Measurements from ENCODE around the gene TNPO1.

Gene TNPO1

DNA sequence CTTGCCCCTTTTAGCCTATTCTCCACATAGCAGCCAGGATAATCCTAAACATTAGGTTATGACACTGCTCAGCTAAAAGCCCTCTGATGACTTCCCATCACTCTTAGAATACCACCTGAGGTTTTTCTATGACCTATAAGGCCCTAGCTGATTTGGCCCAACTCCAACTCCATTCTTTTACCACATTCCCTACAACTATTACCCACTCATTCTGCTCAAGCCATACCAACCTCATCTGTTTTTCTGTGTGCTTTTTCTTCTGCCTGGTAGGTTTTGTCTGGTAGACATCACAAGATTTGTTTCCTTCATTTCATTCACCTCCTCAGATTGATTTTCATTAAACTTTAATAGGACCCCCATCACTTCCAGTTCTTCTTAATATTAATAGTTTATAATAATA, 126.8 kb downstream of the TNPO1 start:
- H3K9me3 ChIP-seq (ENCODE audit: low read length): no peaks in the 10 kb centered on the region
- no peak overlapping the region for H2AFZ ChIP-seq (ENCODE audit: low read length)
- H3F3A ChIP-seq (ENCODE audit: insufficient read depth, low read length): no peaks in the 10 kb centered on the region
- H3K9me2 ChIP-seq (ENCODE audit: low read depth, low read length): no peaks in the 10 kb centered on the region
- H3K4me1 ChIP-seq (ENCODE audit: insufficient read depth, low read length, severe bottlenecking): no peaks in the 10 kb centered on the region
- H3K27ac ChIP-seq (ENCODE audit: low read depth, low read length, poor library complexity, severe bottlenecking): no peak overlapping the region
- no peak overlapping the region for H3K4me3 ChIP-seq (ENCODE audit: low read depth, low read length, poor library complexity, severe bottlenecking)
- no peak overlapping the region for H3K4me2 ChIP-seq (ENCODE audit: low read length)
- H3K36me3 ChIP-seq (ENCODE audit: insufficient read depth, low read length): no peaks in the 10 kb centered on the region
- H3K9ac ChIP-seq (ENCODE audit: low read length): no peak overlapping the region
- no peaks in the 10 kb centered on the region for H3K27me3 ChIP-seq (ENCODE audit: insufficient read depth, low read length)
- TF ChIP-seq EZH2 (IDR thresholded peaks at IDR 0.05; ENCODE audit: borderline replicate concordance, low read length): no peak
- TF ChIP-seq, protein P1, sequence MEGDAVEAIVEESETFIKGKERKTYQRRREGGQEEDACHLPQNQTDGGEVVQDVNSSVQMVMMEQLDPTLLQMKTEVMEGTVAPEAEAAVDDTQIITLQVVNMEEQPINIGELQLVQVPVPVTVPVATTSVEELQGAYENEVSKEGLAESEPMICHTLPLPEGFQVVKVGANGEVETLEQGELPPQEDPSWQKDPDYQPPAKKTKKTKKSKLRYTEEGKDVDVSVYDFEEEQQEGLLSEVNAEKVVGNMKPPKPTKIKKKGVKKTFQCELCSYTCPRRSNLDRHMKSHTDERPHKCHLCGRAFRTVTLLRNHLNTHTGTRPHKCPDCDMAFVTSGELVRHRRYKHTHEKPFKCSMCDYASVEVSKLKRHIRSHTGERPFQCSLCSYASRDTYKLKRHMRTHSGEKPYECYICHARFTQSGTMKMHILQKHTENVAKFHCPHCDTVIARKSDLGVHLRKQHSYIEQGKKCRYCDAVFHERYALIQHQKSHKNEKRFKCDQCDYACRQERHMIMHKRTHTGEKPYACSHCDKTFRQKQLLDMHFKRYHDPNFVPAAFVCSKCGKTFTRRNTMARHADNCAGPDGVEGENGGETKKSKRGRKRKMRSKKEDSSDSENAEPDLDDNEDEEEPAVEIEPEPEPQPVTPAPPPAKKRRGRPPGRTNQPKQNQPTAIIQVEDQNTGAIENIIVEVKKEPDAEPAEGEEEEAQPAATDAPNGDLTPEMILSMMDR (IDR thresholded peaks at IDR 0.05; ENCODE audit: low read length): no peak
- H3K79me2 ChIP-seq (ENCODE audit: insufficient read depth, low read length): no peaks in the 10 kb centered on the region
- no peaks in the 10 kb centered on the region for H4K20me1 ChIP-seq (ENCODE audit: insufficient read depth, low read length)

DNA sequence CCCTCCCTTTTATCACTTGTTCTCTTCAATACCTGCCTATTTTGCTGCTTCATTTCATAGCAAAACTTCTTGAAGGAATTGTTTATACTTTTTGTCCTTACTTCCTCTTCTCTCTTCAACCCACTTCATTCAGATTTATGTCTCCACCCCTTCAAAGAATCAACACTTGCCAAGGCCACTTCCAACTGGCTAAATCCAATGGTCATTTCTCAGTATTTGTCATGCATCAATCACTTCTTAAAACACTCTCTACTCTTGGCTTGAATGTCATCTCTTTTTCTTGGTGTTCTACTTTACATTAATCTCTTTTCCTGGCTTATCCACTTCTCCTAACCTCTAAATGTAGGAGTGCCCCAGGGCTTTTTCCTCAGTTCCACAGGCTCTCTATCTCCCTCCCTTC, 131.0 kb downstream of the TNPO1 start:
- peaks cover 6% of the 10 kb centered on the region for H3K4me1 ChIP-seq (ENCODE audit: insufficient read depth, low read length, severe bottlenecking)
- no peak for TF ChIP-seq EZH2 (IDR thresholded peaks at IDR 0.05; ENCODE audit: borderline replicate concordance, low read length)
- TF ChIP-seq, protein P1 (IDR thresholded peaks at IDR 0.05; ENCODE audit: low read length): no peak
- H4K20me1 ChIP-seq (ENCODE audit: insufficient read depth, low read length): no peaks in the 10 kb centered on the region
- H3K4me3 ChIP-seq (ENCODE audit: low read depth, low read length, poor library complexity, severe bottlenecking): no peak overlapping the region
- no peaks in the 10 kb centered on the region for H3K79me2 ChIP-seq (ENCODE audit: insufficient read depth, low read length)
- no peaks in the 10 kb centered on the region for H3K36me3 ChIP-seq (ENCODE audit: insufficient read depth, low read length)
- no peaks in the 10 kb centered on the region for H3K9me3 ChIP-seq (ENCODE audit: low read length)
- no peak overlapping the region for H3K4me2 ChIP-seq (ENCODE audit: low read length)
- H3K9me2 ChIP-seq (ENCODE audit: low read depth, low read length): no peaks in the 10 kb centered on the region
- no peaks in the 10 kb centered on the region for H3F3A ChIP-seq (ENCODE audit: insufficient read depth, low read length)
- H2AFZ ChIP-seq (ENCODE audit: low read length): no peak overlapping the region
- no peak overlapping the region for H3K27ac ChIP-seq (ENCODE audit: low read depth, low read length, poor library complexity, severe bottlenecking)
- no peak overlapping the region for H3K9ac ChIP-seq (ENCODE audit: low read length)
- no peaks in the 10 kb centered on the region for H3K27me3 ChIP-seq (ENCODE audit: insufficient read depth, low read length)

DNA sequence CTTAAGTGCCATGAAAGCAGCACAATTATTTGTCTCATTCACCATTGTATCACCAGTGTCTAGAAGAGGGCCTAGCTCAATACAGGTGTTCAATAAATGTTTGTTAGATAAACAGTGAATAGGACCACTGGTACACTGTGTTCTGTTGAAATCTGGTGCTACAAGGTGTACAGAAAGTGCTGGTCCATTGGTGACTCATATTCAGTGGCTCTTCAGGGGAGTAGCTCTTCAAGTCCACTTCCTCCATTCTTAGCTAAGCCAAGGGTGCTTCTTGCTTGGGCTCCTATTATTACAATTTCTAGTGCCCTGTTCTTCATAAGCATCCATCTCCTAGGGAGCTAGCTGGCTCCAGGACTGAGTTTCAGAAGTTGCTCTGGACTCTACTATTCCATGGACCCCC, 133.0 kb downstream of the TNPO1 start:
- Histone ChIP-seq H3K9me2 (ENCODE audit: low read depth, low read length) (no peaks in the 10 kb centered on the region), H3F3A (ENCODE audit: insufficient read depth, low read length) (no peaks in the 10 kb centered on the region), H3K27me3 (ENCODE audit: insufficient read depth, low read length) (no peaks in the 10 kb centered on the region), H3K27ac (ENCODE audit: low read depth, low read length, poor library complexity, severe bottlenecking) (no peak overlapping the region), H3K4me3 (ENCODE audit: low read depth, low read length, poor library complexity, severe bottlenecking) (no peak overlapping the region), H3K4me2 (ENCODE audit: low read length) (no peak overlapping the region), H3K9ac (ENCODE audit: low read length) (no peak overlapping the region), H4K20me1 (ENCODE audit: insufficient read depth, low read length) (no peaks in the 10 kb centered on the region), H3K36me3 (ENCODE audit: insufficient read depth, low read length) (no peaks in the 10 kb centered on the region), H3K4me1 (ENCODE audit: insufficient read depth, low read length, severe bottlenecking) (peaks cover 6% of the 10 kb centered on the region), H3K9me3 (ENCODE audit: low read length) (no peaks in the 10 kb centered on the region), H3K79me2 (ENCODE audit: insufficient read depth, low read length) (no peaks in the 10 kb centered on the region), H2AFZ (ENCODE audit: low read length) (no peak overlapping the region)
- TF ChIP-seq EZH2 (IDR thresholded peaks at IDR 0.05; ENCODE audit: borderline replicate concordance, low read length): no peak
- TF ChIP-seq, protein P1 (IDR thresholded peaks at IDR 0.05; ENCODE audit: low read length): no peak

Measured in OCI-LY1 (cell line).